ENCODE measurements around the gene AGAP3. TPM values are rescaled to one million over a fixed set of nuclear protein-coding genes. Genes with fewer than 3 reads are reported as not detected.
A peak's percentile ranks its signal among the peaks of the same experiment; 100 is the strongest.

Gene AGAP3
- total and polyA plus RNA-seq, 12 donors: 40.2 to 93.4 (median 50.3) TPM

- 22 to 24% methylated on average over 22 of the region's 22 CpGs for WGBS, 2 donors
- Histone ChIP-seq H3K9me3 (no peaks in the 10 kb centered on the region), H3K27ac (peak overlapping the region in 5 of 10 donors; percentile 27 to 69 (median 54)), H3K36me3 (peaks cover 0 to 45% (median 16%) of the 10 kb centered on the region in 9 donors), H3K4me1 (peaks cover 34 to 60% (median 53%) of the 10 kb centered on the region in 9 donors), H3K4me3 (peak overlapping the region in 2 of 10 donors; percentile 5 to 13), H3K27me3 (no peaks in the 10 kb centered on the region)
- ATAC-seq (no peak), DNase-seq (no peak)
- intact Hi-C loops (cut with DNase I): loop anchor here in 1 of 10 donors (2.0 kb wide), 1 partner anchor 16 kb away; no protein-coding TSS in a partner anchor
- TF ChIP-seq, protein P1, sequence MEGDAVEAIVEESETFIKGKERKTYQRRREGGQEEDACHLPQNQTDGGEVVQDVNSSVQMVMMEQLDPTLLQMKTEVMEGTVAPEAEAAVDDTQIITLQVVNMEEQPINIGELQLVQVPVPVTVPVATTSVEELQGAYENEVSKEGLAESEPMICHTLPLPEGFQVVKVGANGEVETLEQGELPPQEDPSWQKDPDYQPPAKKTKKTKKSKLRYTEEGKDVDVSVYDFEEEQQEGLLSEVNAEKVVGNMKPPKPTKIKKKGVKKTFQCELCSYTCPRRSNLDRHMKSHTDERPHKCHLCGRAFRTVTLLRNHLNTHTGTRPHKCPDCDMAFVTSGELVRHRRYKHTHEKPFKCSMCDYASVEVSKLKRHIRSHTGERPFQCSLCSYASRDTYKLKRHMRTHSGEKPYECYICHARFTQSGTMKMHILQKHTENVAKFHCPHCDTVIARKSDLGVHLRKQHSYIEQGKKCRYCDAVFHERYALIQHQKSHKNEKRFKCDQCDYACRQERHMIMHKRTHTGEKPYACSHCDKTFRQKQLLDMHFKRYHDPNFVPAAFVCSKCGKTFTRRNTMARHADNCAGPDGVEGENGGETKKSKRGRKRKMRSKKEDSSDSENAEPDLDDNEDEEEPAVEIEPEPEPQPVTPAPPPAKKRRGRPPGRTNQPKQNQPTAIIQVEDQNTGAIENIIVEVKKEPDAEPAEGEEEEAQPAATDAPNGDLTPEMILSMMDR (IDR thresholded peaks at IDR 0.05): no peak
These were observed 7.8 kb upstream of the AGAP3 start for GRCh38 chr7:151078233-151079040.

GRCh38 chr7:151079199-151079910, 6.9 kb upstream of the AGAP3 start:
- Histone ChIP-seq H3K36me3 (peaks cover 0 to 36% (median 16%) of the 10 kb centered on the region in 9 donors), H3K4me3 (peak overlapping the region in 9 of 10 donors; percentile 78 to 98 (median 95)), H3K27me3 (no peaks in the 10 kb centered on the region), H3K4me1 (peaks cover 37 to 65% (median 56%) of the 10 kb centered on the region in 9 donors), H3K27ac (peak overlapping the region in 7 of 10 donors; percentile 92 to 98 (median 97)), H3K9me3 (no peaks in the 10 kb centered on the region)
- DNase-seq: no peak
- no peak for ATAC-seq
- TF ChIP-seq, protein P1 (IDR thresholded peaks at IDR 0.05): no peak
- intact Hi-C loops (cut with DNase I): loop anchor here in 1 of 10 donors (2.0 kb wide), 1 partner anchor 17 kb away; no protein-coding TSS in a partner anchor
- WGBS, 2 donors: 71 to 76% methylated on average over 27 of the region's 27 CpGs

- Histone ChIP-seq H3K9me3 (no peaks in the 10 kb centered on the region), H3K36me3 (peaks cover 0 to 28% (median 11%) of the 10 kb centered on the region in 9 donors), H3K4me1 (peaks cover 37 to 66% (median 57%) of the 10 kb centered on the region in 9 donors), H3K27ac (peak overlapping the region; percentile 86 to 98 (median 96)), H3K4me3 (peak overlapping the region; percentile 45 to 98 (median 92)), H3K27me3 (no peaks in the 10 kb centered on the region)
- ATAC-seq (peak; percentile 0 to 8 (median 2)), DNase-seq (no peak)
- intact Hi-C loops (cut with DNase I): loop anchor here in 5 of 10 donors (2.0 kb wide), 1 partner anchor 21 kb away; the partner anchor contains the start of gene SLC4A2 (in 5 of the 5)
- WGBS, 2 donors: 0% methylated on average over 30 to 31 of the region's 31 CpGs
- TF ChIP-seq, protein P1 (IDR thresholded peaks at IDR 0.05): no peak
These were observed 6.2 kb upstream of the AGAP3 start for GRCh38 chr7:151080067-151080521.

Measured in heart right ventricle (tissue), 16 donors.